ENCODE measurements around the gene AQP9.

- TF ChIP-seq CTCF (IDR thresholded peaks at IDR 0.05) (no peak), POLR2A (IDR thresholded peaks at IDR 0.05) (no peak)
Observed at GRCh38 chr15:58138106-58138505, at the start of gene AQP9.
